Caco-2 (cell line): ENCODE measurements around the gene KLHL36. TPM values are rescaled to one million over a fixed set of nuclear protein-coding genes. Genes with fewer than 3 reads are reported as not detected.
A peak's percentile ranks its signal among the peaks of the same experiment; 100 is the strongest.

Source experiments
- BruUV-seq: library from RNA; stranded (reverse); fragments of 400-500 nt; replicated peaks from 2 replicates; lab custom pipeline; 2021; lab: Mats Ljungman, UMichigan
- CTCF ChIA-PET: fragments of 300-600 bp; sonication (Branson Sonifier 250); formaldehyde crosslinking; loops from one replicate; lab custom pipeline; 2022; ENCODE audit warnings: antibody characterized with exemption; lab: Charles Lee
- POLR2A ChIA-PET: fragments of 300-600 bp; sonication (Branson Sonifier 250); formaldehyde crosslinking; loops from one replicate; lab custom pipeline; 2022; ENCODE audit warnings: antibody characterized with exemption; lab: Charles Lee
- DNase-seq, 2 experiments: peaks; one replicate each; pipeline versions ENCODE4 v3.0.0 to v3.0.0-alpha.2; 2020 to 2022
- H3K27me3 ChIP-seq: replicated peaks from 2 replicates; pipeline ENCODE4 v1.6.0; 2011; ENCODE audit warnings: low read length; ENCODE audit not compliant: control insufficient read depth, insufficient read depth
- H3K36me3 ChIP-seq: 2 replicates; pipeline ENCODE4 v1.5.1; 2011; ENCODE audit warnings: low read length; ENCODE audit not compliant: control insufficient read depth, insufficient read depth
- H3K4me1 ChIP-seq: fragments of 250-450 bp; sonication (Bioruptor Pico); 2 replicates; pipeline ENCODE4 v1.5.1; 2020; ENCODE audit warnings: mild to moderate bottlenecking
- H3K4me3 ChIP-seq: 2 replicates; pipeline ENCODE4 v1.5.1; 2011; ENCODE audit warnings: low read depth, mild to moderate bottlenecking, control low read depth, low read length
- H3K9me3 ChIP-seq: fragments of 250-450 bp; sonication (Bioruptor Pico); 2 replicates; pipeline ENCODE4 v1.5.1; 2020; ENCODE audit warnings: mild to moderate bottlenecking, moderate library complexity
- H3K27ac Mint-ChIP-seq: one replicate; pipeline ENCODE4 v1.8.0; 2022; ENCODE audit warnings: mixed read lengths; ENCODE audit not compliant: unreplicated experiment
- H3K27me3 Mint-ChIP-seq: one replicate; pipeline ENCODE4 v1.8.0; 2022; ENCODE audit warnings: mixed read lengths; ENCODE audit not compliant: insufficient read depth, unreplicated experiment
- H3K36me3 Mint-ChIP-seq: one replicate; pipeline ENCODE4 v1.8.0; 2022; ENCODE audit warnings: mild to moderate bottlenecking, mixed read lengths; ENCODE audit not compliant: insufficient read depth, unreplicated experiment
- H3K4me1 Mint-ChIP-seq: one replicate; pipeline ENCODE4 v1.8.0; 2022; ENCODE audit warnings: low read depth, mixed read lengths; ENCODE audit not compliant: unreplicated experiment
- H3K4me3 Mint-ChIP-seq: one replicate; pipeline ENCODE4 v1.8.0; 2022; ENCODE audit warnings: mild to moderate bottlenecking, moderate library complexity, mixed read lengths; ENCODE audit not compliant: unreplicated experiment
- H3K9me3 Mint-ChIP-seq: one replicate; pipeline ENCODE4 v1.8.0; 2022; ENCODE audit warnings: mixed read lengths; ENCODE audit not compliant: unreplicated experiment
- intact Hi-C: fragments of 100-400 bp; cut with micrococcal nuclease; formaldehyde crosslinking; loops from one replicate; pipeline ENCODE4 v1.10.0; 2022; ENCODE audit not compliant: unreplicated experiment
- total RNA-seq: library from RNA; stranded (reverse); gene quantifications from 2 replicates; pipeline ENCODE4 v1.2.3, GENCODE V29; 2022
- TF ChIP-seq, protein P1 (sequence below), 2 experiments: fragments of 200-600 bp in 1 of 2; IDR thresholded peaks; 1 replicate in 1 of 2; 2 replicates in 1 of 2; pipeline versions ENCODE4 v1.5.1 to v1.8.0; 2011 to 2022; ENCODE audit warnings: antibody characterized with exemption in 1 of 2, control low read depth in 1 of 2, inconsistent platforms in 1 of 2, low read depth in 1 of 2, low read length in 1 of 2, mild to moderate bottlenecking in 1 of 2, moderate library complexity in 1 of 2; ENCODE audit not compliant: insufficient read depth in 1 of 2, severe bottlenecking in 1 of 2, unreplicated experiment in 1 of 2

Gene KLHL36
- total RNA-seq, 1 experiment from 2014 or later = 70.2 TPM

- no peaks in the 10 kb centered on the region for H3K9me3 ChIP-seq
- no peaks in the 10 kb centered on the region for H3K27me3 ChIP-seq
- no peaks in the 10 kb centered on the region for H3K36me3 ChIP-seq
- Mint-ChIP-seq H3K27ac (no peak overlapping the region), H3K27me3 (no peaks in the 10 kb centered on the region), H3K36me3 (peaks cover 7% of the 10 kb centered on the region), H3K9me3 (no peaks in the 10 kb centered on the region), H3K4me3 (no peak overlapping the region), H3K4me1 (peaks cover 26% of the 10 kb centered on the region)
- DNase-seq = no peak
- intact Hi-C loops = no loop called here
- H3K4me1 ChIP-seq = peaks cover 17% of the 10 kb centered on the region
- H3K4me3 ChIP-seq = no peak overlapping the region
- TF ChIP-seq, protein P1, sequence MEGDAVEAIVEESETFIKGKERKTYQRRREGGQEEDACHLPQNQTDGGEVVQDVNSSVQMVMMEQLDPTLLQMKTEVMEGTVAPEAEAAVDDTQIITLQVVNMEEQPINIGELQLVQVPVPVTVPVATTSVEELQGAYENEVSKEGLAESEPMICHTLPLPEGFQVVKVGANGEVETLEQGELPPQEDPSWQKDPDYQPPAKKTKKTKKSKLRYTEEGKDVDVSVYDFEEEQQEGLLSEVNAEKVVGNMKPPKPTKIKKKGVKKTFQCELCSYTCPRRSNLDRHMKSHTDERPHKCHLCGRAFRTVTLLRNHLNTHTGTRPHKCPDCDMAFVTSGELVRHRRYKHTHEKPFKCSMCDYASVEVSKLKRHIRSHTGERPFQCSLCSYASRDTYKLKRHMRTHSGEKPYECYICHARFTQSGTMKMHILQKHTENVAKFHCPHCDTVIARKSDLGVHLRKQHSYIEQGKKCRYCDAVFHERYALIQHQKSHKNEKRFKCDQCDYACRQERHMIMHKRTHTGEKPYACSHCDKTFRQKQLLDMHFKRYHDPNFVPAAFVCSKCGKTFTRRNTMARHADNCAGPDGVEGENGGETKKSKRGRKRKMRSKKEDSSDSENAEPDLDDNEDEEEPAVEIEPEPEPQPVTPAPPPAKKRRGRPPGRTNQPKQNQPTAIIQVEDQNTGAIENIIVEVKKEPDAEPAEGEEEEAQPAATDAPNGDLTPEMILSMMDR (IDR thresholded peaks at IDR 0.05; ENCODE audit: insufficient read depth in 1 of 2, low read depth in 1 of 2, low read length in 1 of 2, severe bottlenecking in 1 of 2, unreplicated experiment in 1 of 2) = no peak
- no TSS peak for BruUV-seq
- ChIA-PET CTCF (no interaction called here), POLR2A (no interaction called here)
Measured at GRCh38 chr16:84694980-84695379, 46.7 kb downstream of the KLHL36 start.

- peak overlapping the region; percentile 83 for H3K4me3 ChIP-seq
- Mint-ChIP-seq H3K4me1 (peaks cover 17% of the 10 kb centered on the region), H3K36me3 (peaks cover 15% of the 10 kb centered on the region), H3K27me3 (no peaks in the 10 kb centered on the region), H3K27ac (peak overlapping the region; percentile 91), H3K4me3 (peak overlapping the region; percentile 94), H3K9me3 (no peaks in the 10 kb centered on the region)
- H3K27me3 ChIP-seq = no peaks in the 10 kb centered on the region
- BruUV-seq = TSS peak; percentile 83
- no peaks in the 10 kb centered on the region for H3K9me3 ChIP-seq
- peak in 1 of 2 experiments; percentile 50 for DNase-seq
- peaks cover 19% of the 10 kb centered on the region for H3K4me1 ChIP-seq
- POLR2A ChIA-PET = no interaction called here
- CTCF ChIA-PET = interaction anchor here (0.6 to 1.2 kb wide), 2 partner anchors 39 to 78 kb away, joined by 3 to 4 read pairs; no protein-coding TSS in a partner anchor
- TF ChIP-seq, protein P1 (IDR thresholded peaks at IDR 0.05; ENCODE audit: insufficient read depth in 1 of 2, low read depth in 1 of 2, low read length in 1 of 2, severe bottlenecking in 1 of 2, unreplicated experiment in 1 of 2) = no peak
- intact Hi-C loops = no loop called here
- H3K36me3 ChIP-seq = no peaks in the 10 kb centered on the region
Measured at GRCh38 chr16:84699147-84699711, 50.9 kb downstream of the KLHL36 start.

DNA sequence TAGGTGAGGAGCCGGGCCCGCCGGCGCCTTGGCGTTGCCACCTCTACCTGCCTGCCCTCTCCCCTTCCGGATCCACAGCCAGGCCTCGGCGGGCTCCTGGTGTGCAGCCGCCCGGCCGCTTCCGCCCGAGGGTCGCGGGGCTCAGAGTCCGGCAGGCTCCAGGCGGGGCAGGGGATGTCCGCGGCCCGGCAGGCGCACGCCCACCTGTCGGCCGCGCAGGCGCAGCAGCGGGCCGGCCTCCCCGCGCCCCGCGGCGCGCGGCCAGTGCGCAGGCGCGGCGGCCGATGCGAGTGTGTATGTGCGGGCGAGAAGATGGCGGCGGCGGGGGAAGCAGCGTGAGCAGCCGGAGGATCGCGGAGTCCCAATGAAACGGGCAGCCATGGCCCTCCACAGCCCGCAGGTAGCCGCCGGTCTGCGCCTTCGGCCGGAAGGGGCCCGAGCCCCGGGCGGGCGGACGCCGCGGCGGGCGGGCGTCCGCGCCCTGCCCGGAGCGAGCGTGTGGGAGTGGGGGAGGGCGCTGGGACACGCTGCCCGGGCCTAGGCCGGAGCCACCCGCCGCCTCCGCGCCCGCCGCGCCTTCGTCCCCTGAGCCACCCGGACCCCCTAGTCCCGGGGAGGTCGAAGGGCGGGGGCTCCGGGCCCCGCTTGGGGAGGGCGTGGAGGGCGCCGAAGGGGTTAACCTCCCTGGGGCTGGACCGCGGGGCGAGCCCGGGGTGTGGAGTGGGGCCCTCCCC lies 51.6 kb downstream of the KLHL36 start, which contains the start of gene USP10:
USP10 (plus strand) TSS at position 289 of the 734 bp plus-strand sequence; CDS start at position 380, 91 bp downstream.
- CTCF ChIA-PET = interaction anchor here (1.0 to 2.5 kb wide), 2 partner anchors 26 to 28 kb away, joined by 6 to 17 read pairs; no protein-coding TSS in a partner anchor
- H3K27me3 ChIP-seq = no peaks in the 10 kb centered on the region
- BruUV-seq = no TSS peak
- H3K36me3 ChIP-seq = no peaks in the 10 kb centered on the region
- no peaks in the 10 kb centered on the region for H3K27me3 Mint-ChIP-seq
- intact Hi-C loops = loop anchor here (1.0 kb wide), 1 partner anchor 26 kb away; no protein-coding TSS in a partner anchor
- peak within 1 kb of the TSS; percentile 94 for H3K4me3 Mint-ChIP-seq
- H3K36me3 Mint-ChIP-seq = peaks cover 15% of the 10 kb centered on the region
- H3K27ac Mint-ChIP-seq = peak within 1 kb of the TSS; percentile 91
- H3K4me1 ChIP-seq = peaks cover 19% of the 10 kb centered on the region
- TF ChIP-seq, protein P1 (IDR thresholded peaks at IDR 0.05; ENCODE audit: insufficient read depth in 1 of 2, low read depth in 1 of 2, low read length in 1 of 2, severe bottlenecking in 1 of 2, unreplicated experiment in 1 of 2) = no peak
- peak; percentile 86 to 93 for DNase-seq
- POLR2A ChIA-PET = interaction anchor here (0.5 kb wide), 1 partner anchor 857 kb away, joined by 3 read pairs; no protein-coding TSS in a partner anchor
- H3K9me3 Mint-ChIP-seq = no peaks in the 10 kb centered on the region
- no peaks in the 10 kb centered on the region for H3K9me3 ChIP-seq
- peak within 1 kb of the TSS; percentile 83 for H3K4me3 ChIP-seq
- peaks cover 19% of the 10 kb centered on the region for H3K4me1 Mint-ChIP-seq
